ENCODE data around the gene ACAD11. TPM values are rescaled to one million over a fixed set of nuclear protein-coding genes. Genes with fewer than 3 reads are reported as not detected.

ACAD11 gene
- total RNA-seq, 2 experiments from 2014 or later: 18.5 to 23.5 TPM

GRCh38 chr3:132675408-132675807 is 15.8 kb upstream of the ACAD11 start:
- Histone ChIP-seq H3K4me2 (ENCODE audit: low read length) (no peak overlapping the region), H3K9me3 (ENCODE audit: low read length) (no peaks in the 10 kb centered on the region), H3K9me2 (ENCODE audit: insufficient read depth, low read length) (no peaks in the 10 kb centered on the region), H3K4me1 (ENCODE audit: insufficient read depth, low read length, poor library complexity, severe bottlenecking) (no peaks in the 10 kb centered on the region), H3K79me2 (ENCODE audit: insufficient read depth, low read depth, low read length) (no peaks in the 10 kb centered on the region), H3K4me3 (ENCODE audit: low read depth, low read length, poor library complexity, severe bottlenecking) (no peak overlapping the region), H3K27ac (ENCODE audit: low read depth, low read length, poor library complexity, severe bottlenecking) (no peak overlapping the region), H4K20me1 (ENCODE audit: insufficient read depth, low read length) (no peaks in the 10 kb centered on the region; the same call in 1 of the 2 replicates), H2AFZ (ENCODE audit: low read length) (no peak overlapping the region), H3K36me3 (ENCODE audit: insufficient read depth, low read length) (peaks cover 72% of the 10 kb centered on the region)
- ChIA-PET CTCF (ENCODE audit: unreplicated experiment) (no interaction called here), POLR2A (interaction anchor here (1.0 to 1.5 kb wide), 3 partner anchors 11 to 40 kb away, joined by 4 to 5 read pairs (median 5); partner anchors contain the start of gene UBA5)
- intact Hi-C loops (cut with micrococcal nuclease; ENCODE audit: unreplicated experiment): no loop called here
- TF ChIP-seq CTCF (conservative IDR thresholded peaks at IDR 0.05; ENCODE audit: low read length) (no peak), EZH2phosphoT487 (IDR thresholded peaks at IDR 0.05; ENCODE audit: borderline replicate concordance, low read depth, low read length) (no peak)
- no peak for DNase-seq (ENCODE audit: low spot score)
- no TSS peak for BruUV-seq (replicated peaks)

GRCh38 chr3:132669256-132669777 is 9.7 kb upstream of the ACAD11 start:
- H3K27ac ChIP-seq (ENCODE audit: low read depth, low read length, poor library complexity, severe bottlenecking): no peak overlapping the region
- H3K4me2 ChIP-seq (ENCODE audit: low read length): no peak overlapping the region
- ChIA-PET CTCF (ENCODE audit: unreplicated experiment) (no interaction called here), POLR2A (interaction anchor here (0.9 to 2.4 kb wide), 3 partner anchors 9 to 18 kb away, joined by 3 to 19 read pairs (median 12); partner anchors contain the start of genes ACAD11 and UBA5)
- H3K9me2 ChIP-seq (ENCODE audit: insufficient read depth, low read length): no peaks in the 10 kb centered on the region
- intact Hi-C loops (cut with micrococcal nuclease; ENCODE audit: unreplicated experiment): no loop called here
- no peaks in the 10 kb centered on the region; the same call in 1 of the 2 replicates for H4K20me1 ChIP-seq (ENCODE audit: insufficient read depth, low read length)
- H3K4me1 ChIP-seq (ENCODE audit: insufficient read depth, low read length, poor library complexity, severe bottlenecking): no peaks in the 10 kb centered on the region
- peaks cover 11% of the 10 kb centered on the region; the same call in 1 of the 2 replicates for H3K79me2 ChIP-seq (ENCODE audit: insufficient read depth, low read depth, low read length)
- no peak overlapping the region for H3K4me3 ChIP-seq (ENCODE audit: low read depth, low read length, poor library complexity, severe bottlenecking)
- no peaks in the 10 kb centered on the region for H3K9me3 ChIP-seq (ENCODE audit: low read length)
- peaks cover 72% of the 10 kb centered on the region for H3K36me3 ChIP-seq (ENCODE audit: insufficient read depth, low read length)
- H2AFZ ChIP-seq (ENCODE audit: low read length): no peak overlapping the region
- BruUV-seq (replicated peaks): no TSS peak
- TF ChIP-seq EZH2phosphoT487 (IDR thresholded peaks at IDR 0.05; ENCODE audit: borderline replicate concordance, low read depth, low read length) (no peak), CTCF (conservative IDR thresholded peaks at IDR 0.05; ENCODE audit: low read length) (no peak)
- DNase-seq (ENCODE audit: low spot score): no peak

- CTCF ChIA-PET (ENCODE audit: unreplicated experiment): no interaction called here
- peaks cover 19% of the 10 kb centered on the region; the same call in 1 of the 2 replicates for H4K20me1 ChIP-seq (ENCODE audit: insufficient read depth, low read length)
- intact Hi-C loops (cut with micrococcal nuclease; ENCODE audit: unreplicated experiment): no loop called here
- no TSS peak for BruUV-seq (replicated peaks)
- no peak overlapping the region for H3K4me3 ChIP-seq (ENCODE audit: low read depth, low read length, poor library complexity, severe bottlenecking)
- H3K9me3 ChIP-seq (ENCODE audit: low read length): no peaks in the 10 kb centered on the region
- no peak overlapping the region for H2AFZ ChIP-seq (ENCODE audit: low read length)
- no peaks in the 10 kb centered on the region for H3K9me2 ChIP-seq (ENCODE audit: insufficient read depth, low read length)
- POLR2A ChIA-PET: interaction anchor here (0.7 kb wide), 3 partner anchors 15 to 50 kb away, joined by 3 read pairs; no protein-coding TSS in a partner anchor
- H3K27ac ChIP-seq (ENCODE audit: low read depth, low read length, poor library complexity, severe bottlenecking): no peak overlapping the region
- peaks cover 49% of the 10 kb centered on the region for H3K79me2 ChIP-seq (ENCODE audit: insufficient read depth, low read depth, low read length)
- H3K36me3 ChIP-seq (ENCODE audit: insufficient read depth, low read length): peaks cover 50% of the 10 kb centered on the region
- H3K4me1 ChIP-seq (ENCODE audit: insufficient read depth, low read length, poor library complexity, severe bottlenecking): peaks cover 11% of the 10 kb centered on the region
- DNase-seq (ENCODE audit: low spot score): no peak
- TF ChIP-seq EZH2phosphoT487 (IDR thresholded peaks at IDR 0.05; ENCODE audit: borderline replicate concordance, low read depth, low read length): no peak
- TF ChIP-seq CTCF (conservative IDR thresholded peaks at IDR 0.05; ENCODE audit: low read length): no peak
- H3K4me2 ChIP-seq (ENCODE audit: low read length): no peak overlapping the region
These were observed 5.7 kb upstream of the ACAD11 start for GRCh38 chr3:132665230-132665745.

Data from OCI-LY7 (cell line).